Gastrocnemius medialis (tissue), 4 donors: ENCODE data around the gene ITIH3.

Experiments
- POLR2A ChIP-seq, 2 donors: fragments of 450-650 bp; IDR thresholded peaks; one replicate each; pipeline ENCODE4 v1.6.1; 2017; ENCODE audit warnings: antibody characterized with exemption in 2 of 2, mild to moderate bottlenecking in 2 of 2, moderate library complexity in 2 of 2
- TF ChIP-seq, protein P1 (sequence below), 5 experiments: fragments of 450-650 bp in 3 of 5; fragments of 200-600 bp in 2 of 5; sonication (generic) in 2 of 5; IDR thresholded peaks in 4 of 5; conservative IDR thresholded peaks in 1 of 5; 1 replicate in 4 of 5; 2 replicates in 1 of 5; pipeline ENCODE4 v1.5.1; 2016 to 2019; ENCODE audit warnings: antibody characterized with exemption in 5 of 5, mild to moderate bottlenecking in 3 of 5, moderate library complexity in 3 of 5

DNA sequence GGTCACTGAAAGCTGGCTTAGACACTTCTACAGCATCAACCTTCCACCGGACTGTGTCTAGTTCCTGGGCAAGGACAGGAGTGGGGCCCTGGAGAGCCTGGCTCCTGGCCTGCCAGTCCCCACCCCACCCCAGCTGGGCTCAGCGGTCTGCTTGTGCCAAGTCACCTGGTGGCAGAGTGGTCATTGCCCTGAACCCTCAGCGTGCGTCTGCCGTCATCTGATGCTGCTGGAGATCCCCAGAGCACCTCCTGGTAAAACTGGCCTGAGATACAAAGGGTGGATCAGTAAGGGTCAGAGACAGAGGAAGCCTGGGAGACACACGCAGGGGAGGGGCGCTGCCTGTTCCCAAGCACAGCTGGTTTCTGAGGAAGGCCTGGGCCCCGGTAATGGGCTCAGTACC lies 19.2 kb downstream of the ITIH3 start:
- TF ChIP-seq POLR2A (IDR thresholded peaks at IDR 0.05): no peak
- TF ChIP-seq, protein P1, sequence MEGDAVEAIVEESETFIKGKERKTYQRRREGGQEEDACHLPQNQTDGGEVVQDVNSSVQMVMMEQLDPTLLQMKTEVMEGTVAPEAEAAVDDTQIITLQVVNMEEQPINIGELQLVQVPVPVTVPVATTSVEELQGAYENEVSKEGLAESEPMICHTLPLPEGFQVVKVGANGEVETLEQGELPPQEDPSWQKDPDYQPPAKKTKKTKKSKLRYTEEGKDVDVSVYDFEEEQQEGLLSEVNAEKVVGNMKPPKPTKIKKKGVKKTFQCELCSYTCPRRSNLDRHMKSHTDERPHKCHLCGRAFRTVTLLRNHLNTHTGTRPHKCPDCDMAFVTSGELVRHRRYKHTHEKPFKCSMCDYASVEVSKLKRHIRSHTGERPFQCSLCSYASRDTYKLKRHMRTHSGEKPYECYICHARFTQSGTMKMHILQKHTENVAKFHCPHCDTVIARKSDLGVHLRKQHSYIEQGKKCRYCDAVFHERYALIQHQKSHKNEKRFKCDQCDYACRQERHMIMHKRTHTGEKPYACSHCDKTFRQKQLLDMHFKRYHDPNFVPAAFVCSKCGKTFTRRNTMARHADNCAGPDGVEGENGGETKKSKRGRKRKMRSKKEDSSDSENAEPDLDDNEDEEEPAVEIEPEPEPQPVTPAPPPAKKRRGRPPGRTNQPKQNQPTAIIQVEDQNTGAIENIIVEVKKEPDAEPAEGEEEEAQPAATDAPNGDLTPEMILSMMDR (IDR thresholded peaks at IDR 0.05 in 4 of 5, conservative IDR thresholded peaks at IDR 0.05 in 1 of 5): no peak
